GM12875 (cell line): ENCODE measurements around the gene NOD2.

Experiments used
- H3K4me3 ChIP-seq: one replicate; pipeline ENCODE4 v1.5.1; 2011; ENCODE audit warnings: low read depth, low read length, control low read depth
- TF ChIP-seq, protein P1 (sequence below): IDR thresholded peaks from 2 replicates; pipeline ENCODE4 v1.5.1; 2011; ENCODE audit warnings: low read depth, mild to moderate bottlenecking, control low read depth, inconsistent platforms, low read length, moderate library complexity, borderline replicate concordance; ENCODE audit not compliant: insufficient read depth

Gene NOD2

DNA sequence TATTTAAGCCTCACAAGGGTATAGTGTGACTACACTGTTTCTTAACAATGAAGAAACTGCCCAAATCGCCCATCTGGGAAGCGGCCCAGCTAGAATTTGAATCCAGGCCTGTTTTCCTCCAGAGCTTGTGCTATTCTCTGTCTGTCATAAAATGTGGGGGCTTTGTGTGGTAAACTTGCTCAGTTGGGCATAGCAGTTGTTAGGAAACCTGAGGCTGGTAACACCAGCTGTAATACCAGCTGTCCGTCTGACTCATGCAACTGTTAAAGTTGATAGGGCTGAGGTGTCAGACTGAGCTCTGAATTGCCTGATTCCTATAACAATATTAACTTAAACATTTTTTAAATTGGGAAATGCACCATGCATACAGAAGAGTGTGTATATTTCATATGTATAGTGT lies 9.3 kb downstream of the NOD2 start:
- H3K4me3 ChIP-seq, result no peak overlapping the region
- TF ChIP-seq, protein P1, sequence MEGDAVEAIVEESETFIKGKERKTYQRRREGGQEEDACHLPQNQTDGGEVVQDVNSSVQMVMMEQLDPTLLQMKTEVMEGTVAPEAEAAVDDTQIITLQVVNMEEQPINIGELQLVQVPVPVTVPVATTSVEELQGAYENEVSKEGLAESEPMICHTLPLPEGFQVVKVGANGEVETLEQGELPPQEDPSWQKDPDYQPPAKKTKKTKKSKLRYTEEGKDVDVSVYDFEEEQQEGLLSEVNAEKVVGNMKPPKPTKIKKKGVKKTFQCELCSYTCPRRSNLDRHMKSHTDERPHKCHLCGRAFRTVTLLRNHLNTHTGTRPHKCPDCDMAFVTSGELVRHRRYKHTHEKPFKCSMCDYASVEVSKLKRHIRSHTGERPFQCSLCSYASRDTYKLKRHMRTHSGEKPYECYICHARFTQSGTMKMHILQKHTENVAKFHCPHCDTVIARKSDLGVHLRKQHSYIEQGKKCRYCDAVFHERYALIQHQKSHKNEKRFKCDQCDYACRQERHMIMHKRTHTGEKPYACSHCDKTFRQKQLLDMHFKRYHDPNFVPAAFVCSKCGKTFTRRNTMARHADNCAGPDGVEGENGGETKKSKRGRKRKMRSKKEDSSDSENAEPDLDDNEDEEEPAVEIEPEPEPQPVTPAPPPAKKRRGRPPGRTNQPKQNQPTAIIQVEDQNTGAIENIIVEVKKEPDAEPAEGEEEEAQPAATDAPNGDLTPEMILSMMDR, result no peak

DNA sequence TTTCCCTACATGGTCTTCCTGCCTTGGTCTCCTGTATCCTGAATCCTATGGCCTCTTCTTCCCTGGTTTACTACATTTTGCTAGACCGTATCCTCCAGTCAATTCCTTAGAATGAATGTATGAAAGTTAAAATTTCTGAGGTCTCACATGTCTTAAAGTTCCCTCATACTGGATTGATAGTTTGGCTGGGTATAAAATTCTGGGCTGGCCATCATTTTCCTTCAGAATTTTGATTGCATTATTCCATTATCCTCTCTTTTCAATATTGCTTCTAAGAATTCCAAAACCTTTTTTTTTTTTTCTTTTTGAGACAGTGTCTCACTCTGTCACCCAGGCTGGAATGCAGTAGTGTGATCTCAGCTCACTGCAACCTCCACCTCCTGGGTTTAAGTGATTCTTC lies 10.8 kb downstream of the NOD2 start:
- no peak overlapping the region for H3K4me3 ChIP-seq
- TF ChIP-seq, protein P1, result no peak

DNA sequence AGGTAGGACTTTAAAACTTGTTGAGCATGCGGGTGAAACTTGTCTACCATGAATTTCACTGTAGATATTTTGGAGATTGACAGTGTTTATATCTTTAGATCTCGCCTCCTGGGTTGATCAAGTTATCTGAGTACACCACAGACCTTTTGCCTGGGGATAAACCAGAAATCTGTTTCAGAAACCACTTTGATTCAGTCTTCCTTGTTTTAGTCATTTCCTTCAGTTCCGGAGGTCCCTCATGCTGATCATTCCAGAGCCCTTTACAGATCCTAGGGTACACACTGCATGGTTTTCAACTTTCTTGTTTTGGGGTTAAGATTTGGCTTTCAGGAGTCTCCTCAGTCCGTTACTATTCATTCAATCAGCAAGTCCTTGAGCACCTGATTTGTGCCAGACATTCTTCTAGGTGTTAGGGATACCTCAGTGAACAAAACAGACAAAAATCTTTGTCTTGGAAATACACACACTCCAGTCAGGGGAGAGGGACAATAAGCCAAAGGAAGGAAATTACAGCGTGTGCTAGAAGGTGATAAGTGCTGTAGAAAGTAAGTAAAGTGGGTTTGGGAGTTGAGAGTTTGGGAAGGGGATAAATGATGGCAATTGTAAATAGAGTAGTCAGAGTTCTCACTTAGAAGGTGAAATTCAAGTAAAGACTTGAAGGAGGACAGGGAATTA lies 12.2 kb downstream of the NOD2 start:
- TF ChIP-seq, protein P1, result no peak

GRCh38 chr16:50706250-50706649 lies 12.8 kb downstream of the NOD2 start:
- TF ChIP-seq, protein P1, result no peak
- H3K4me3 ChIP-seq, result no peak overlapping the region

More for the DNA sequence above, 12.2 kb downstream of the NOD2 start:
- H3K4me3 ChIP-seq, result no peak overlapping the region

DNA sequence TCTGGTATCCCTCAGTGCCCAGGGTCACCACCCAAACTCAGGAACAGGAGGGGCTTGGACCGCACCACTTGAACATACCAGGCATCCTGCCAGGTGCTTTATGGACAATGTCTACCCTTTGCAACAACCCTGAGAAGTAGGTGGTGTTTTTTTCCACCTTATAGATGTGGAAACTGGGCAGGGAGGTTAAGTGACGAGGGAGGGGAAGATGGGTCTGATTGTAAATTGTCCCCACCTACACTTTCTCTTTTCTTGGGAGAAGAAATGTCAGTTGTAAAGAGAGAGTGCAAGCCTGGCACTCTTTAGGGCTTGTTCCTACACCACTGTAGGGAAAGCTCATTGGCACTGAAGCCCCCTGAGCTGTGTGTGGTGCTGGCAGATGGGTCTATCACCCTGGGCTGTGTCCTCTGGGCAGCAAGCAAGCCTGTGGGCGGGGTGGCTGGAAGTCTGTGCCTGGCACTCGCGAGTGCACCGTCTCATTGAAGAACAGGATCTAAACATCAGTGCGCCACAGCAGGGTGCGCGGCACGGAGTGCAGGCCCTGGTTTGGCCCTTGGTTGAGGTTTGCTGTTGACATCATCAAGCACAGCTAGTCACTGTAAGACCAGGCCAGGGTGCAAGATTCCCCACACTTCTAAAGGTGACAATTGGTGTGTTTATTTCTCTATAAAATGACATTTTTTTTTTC lies 15.1 kb downstream of the NOD2 start:
- TF ChIP-seq, protein P1, result no peak
- H3K4me3 ChIP-seq, result no peak overlapping the region

DNA sequence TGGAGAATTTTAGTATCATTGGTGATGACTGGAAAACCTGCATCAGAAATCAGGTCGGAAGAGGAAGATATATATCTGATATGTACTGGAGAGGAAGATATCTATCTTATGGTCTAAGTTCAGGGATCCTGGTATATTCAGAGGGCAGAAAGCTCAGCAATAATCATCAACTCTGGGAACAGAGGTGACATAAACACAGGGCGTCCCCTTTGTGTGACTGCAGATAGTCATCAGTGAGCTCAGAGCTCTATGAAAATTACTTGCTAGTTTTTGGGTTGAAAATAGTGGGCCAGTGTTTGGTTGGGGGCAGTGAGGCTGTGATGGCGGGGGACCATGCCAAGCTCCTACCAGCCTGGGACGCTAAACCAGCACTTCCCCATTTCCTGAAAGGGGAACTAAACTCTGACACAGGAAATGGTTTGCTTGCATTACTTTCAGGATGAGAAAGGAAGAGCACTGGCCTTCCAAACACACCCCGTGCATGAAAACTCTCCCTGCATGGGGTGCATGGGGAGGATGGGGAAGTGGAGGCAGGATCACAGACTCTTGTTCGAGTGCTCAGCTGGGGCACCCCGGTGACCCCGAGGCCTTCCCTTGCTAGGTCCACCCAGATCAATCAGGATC lies 15.8 kb downstream of the NOD2 start:
- TF ChIP-seq, protein P1, result no peak
- no peak overlapping the region for H3K4me3 ChIP-seq
